HG02623 (cell line): ENCODE data around the gene GHSR.
"Not testable (repeated sequence)": the region's sequence is repeated elsewhere in the genome, so short reads cannot be mapped to it uniquely, and the experiment has no call there.

ENCODE experiments used
- ATAC-seq: cut with Tn5 transposase; IDR thresholded peaks from one replicate; pipeline ENCODE4 v1.9.1; 2021; ENCODE audit warnings: moderate library complexity; ENCODE audit not compliant: unreplicated experiment

GHSR gene

GRCh38 chr3:172447611-172448579, at the start of gene GHSR:
Gene GHSR (minus strand): TSS chr3:172448456. CDS start chr3:172448413, 43 bp downstream.
- no peak for ATAC-seq

- not testable (repeated sequence) for ATAC-seq
Observed at GRCh38 chr3:172490198-172490669, 42.0 kb upstream of the GHSR start.

- ATAC-seq, result peak; percentile 32
Observed at GRCh38 chr3:172478116-172478515, 29.9 kb upstream of the GHSR start.

- no peak for ATAC-seq
Observed at GRCh38 chr3:172476347-172476746, 28.1 kb upstream of the GHSR start.

DNA sequence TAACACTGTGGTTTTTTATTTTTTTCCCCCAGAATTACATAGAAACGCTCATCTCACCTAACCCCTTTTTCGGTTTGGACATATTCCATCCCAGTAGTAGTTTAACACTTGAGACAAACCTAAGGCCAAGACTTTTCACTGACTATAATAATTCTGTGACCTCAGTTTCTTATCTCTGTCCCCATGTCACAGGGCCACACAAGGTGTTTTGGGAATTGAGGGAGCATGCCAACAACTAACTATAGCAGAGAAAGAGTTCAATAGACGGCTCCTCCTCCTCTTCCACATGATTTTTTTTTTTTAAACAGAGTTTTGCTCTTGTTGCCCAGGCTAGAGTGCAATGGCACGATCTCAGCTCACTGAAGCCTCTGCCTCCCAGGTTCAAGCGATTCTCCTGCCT, 27.4 kb upstream of the GHSR start:
- no peak for ATAC-seq

DNA sequence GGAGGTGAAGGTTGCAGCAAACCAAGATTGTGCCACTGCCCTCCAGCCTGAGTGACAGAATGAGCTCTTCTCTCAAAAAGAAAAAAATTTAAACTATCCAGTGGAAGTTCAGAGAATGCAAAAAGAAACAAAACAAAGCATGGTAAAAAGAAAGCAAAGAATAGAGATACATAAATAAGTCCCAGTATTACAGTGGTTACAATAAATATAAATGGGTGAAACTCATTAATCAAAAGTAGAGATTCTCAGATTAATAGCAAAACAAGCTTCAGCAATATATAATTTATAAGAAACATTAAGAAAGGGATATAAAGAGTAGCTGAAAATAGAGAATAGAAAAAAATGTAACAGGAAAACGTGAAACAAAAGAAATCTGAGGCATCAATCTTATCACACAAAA, 23.6 kb upstream of the GHSR start:
- no peak for ATAC-seq

GRCh38 chr3:172470588-172470987, 22.3 kb upstream of the GHSR start:
- no peak for ATAC-seq

DNA sequence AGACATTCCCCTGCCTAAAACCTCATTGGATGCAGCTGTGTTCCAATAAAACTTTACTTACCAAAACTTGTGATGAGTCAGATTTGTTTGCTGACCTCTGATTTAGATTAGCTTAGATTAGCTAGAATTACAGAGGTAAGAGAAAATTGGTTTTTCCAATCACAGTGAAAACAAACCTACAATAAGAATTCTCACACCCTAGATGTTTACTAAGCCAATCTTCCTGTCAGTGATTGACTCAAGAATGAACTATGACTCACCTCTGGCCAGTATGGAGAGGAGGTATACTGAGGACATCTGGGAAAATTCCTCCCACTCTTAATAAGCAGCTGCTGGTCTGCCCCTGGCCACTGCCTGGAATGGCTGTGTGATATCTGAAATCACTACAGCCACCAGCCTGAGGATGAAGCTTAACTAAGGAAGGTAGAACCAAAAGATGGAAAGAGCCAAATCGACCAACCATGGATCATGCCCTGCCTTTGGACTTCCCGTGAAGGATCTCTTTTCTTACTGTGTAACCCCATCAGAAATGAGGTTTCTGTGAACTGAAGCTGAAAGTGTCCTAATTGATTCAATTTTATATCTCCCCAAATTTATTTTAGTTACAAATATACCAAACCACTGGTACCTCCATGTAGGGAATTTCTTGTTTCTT, 19.0 kb upstream of the GHSR start:
- ATAC-seq, result no peak

GRCh38 chr3:172466553-172467130, 18.4 kb upstream of the GHSR start:
- no peak for ATAC-seq

- ATAC-seq, result no peak
Observed at GRCh38 chr3:172465281-172465680, 17.0 kb upstream of the GHSR start.

GRCh38 chr3:172464306-172464705, 16.1 kb upstream of the GHSR start:
- ATAC-seq, result no peak

DNA sequence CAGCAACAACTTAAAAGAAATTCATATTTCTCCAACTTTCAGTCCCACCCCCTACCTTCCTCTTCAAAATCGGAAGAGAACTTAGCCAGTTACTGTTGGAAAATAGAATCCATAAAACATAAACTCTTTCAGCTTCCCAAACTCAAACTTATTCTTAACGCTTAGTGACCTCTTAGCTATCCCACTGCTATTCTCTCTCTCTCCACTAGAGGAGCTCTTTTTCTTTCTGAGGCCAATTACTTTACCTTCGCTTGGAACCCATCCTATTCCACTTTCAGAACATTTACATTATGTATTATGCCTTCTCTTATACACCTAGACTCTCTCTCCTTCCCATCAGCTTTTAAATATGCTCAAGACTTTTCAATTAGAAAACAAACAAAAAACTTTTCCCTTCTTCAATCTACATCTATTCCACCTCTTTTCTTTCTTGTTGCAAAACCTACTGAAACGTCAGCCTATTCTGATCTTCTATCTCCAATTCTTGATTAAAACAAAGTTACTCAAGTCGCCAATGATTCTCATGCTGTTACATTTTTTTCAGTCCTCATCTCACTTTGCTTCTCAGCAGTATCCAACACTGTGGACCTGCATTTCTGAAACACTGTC, 13.4 kb upstream of the GHSR start:
- ATAC-seq, result no peak

GRCh38 chr3:172456404-172456803, 8.1 kb upstream of the GHSR start:
- no peak for ATAC-seq

DNA sequence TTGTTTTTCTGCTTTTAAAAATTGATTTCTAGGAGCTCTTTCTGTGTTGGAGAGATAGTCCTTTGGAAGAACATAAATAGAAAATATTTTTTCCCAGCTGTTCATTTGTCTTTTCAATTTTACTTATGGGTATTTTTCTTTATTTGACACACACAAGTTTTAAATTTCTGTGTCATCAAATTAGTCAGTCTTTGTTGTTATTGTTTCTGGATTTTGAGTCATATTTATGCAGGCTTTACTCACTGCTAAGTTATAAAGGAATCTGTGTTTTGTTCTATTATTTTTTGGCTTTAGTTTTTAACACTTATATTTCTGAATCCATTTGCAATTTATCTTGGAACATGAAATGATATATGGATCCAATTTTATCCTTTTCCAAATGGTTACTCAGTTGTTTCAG, 5.9 kb upstream of the GHSR start:
- ATAC-seq, result no peak

DNA sequence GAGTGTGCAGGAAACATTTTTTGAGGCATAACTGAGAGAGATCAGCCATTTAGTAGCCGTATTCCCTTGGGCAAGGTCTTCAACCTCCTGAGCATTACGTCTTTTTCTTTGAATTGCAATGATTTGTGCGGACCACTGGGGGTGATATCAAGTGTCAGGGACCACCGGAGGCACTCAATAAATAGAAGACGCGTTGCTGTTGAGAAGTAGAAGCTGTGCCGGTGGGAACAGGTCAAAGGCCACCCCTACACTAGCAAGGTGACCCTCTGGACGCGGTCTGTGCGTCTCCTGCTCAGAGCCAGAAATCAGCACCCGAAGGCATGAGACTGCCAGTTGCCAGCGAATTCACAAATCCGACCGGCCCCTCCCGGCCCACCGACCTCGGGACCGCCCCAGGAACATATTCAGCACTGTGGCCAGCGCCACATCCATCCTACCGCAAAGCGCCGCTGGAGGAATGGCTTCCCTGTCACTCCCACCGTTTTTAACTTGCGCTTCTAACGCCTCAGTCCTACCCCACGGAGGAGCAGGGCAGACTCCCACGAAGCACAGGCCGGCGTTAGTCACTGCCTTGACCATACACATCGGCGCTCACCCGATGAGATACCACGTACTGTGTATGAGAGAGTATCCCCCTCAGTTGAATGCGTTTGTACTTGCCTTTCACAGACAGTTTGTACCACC, 1.4 kb upstream of the GHSR start:
- ATAC-seq, result no peak

GRCh38 chr3:172448661-172449465, 607 bp upstream of the GHSR start:
- no peak for ATAC-seq

- no peak for ATAC-seq
Observed at GRCh38 chr3:172446198-172446597, 2.1 kb downstream of the GHSR start.

- ATAC-seq, result no peak
Observed at GRCh38 chr3:172444821-172445220, 3.4 kb downstream of the GHSR start.

- ATAC-seq, result no peak
Observed at GRCh38 chr3:172442606-172443005, 5.7 kb downstream of the GHSR start.

DNA sequence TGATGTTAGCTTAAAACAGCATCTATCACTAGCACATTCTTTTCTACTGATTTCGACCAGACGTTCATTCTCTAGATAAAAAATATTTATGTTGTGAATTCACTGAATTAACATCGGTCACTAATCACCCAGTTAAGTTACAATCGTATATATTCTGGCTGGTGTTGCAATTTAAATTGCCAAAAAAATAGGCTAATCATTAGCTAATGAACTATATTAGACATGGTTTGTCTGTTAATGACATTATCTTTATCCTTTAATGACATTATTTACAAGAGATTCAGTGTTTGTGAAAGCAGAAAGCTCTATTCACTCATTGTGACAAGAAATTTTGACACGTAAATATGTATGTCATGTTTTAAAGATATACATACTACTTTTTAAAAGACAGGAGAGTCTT, 6.7 kb downstream of the GHSR start:
- no peak for ATAC-seq
